K562 (cell line): ENCODE measurements around the gene TCTN3. TPM values are rescaled to one million over a fixed set of nuclear protein-coding genes. Genes with fewer than 3 reads are reported as not detected.
A peak's percentile ranks its signal among the peaks of the same experiment; 100 is the strongest.

Source experiments
- ATAC-seq: fragments of 200-7000 bp; cut with Tn5 transposase; 3 replicates; pipeline ENCODE4 v1.9.1; 2020; ENCODE audit warnings: moderate library complexity
- BruUV-seq: library from RNA; stranded (reverse); fragments of 400-500 nt; replicated peaks from 2 replicates; lab custom pipeline; 2021; lab: Mats Ljungman, UMichigan
- CTCF ChIA-PET: fragments of 300-600 bp; formaldehyde crosslinking; extraction: SDS; loops from one replicate; lab custom pipeline; 2021; ENCODE audit warnings: low intra/inter-chr PET ratio; lab: Yijun Ruan, JAX
- POLR2A ChIA-PET: fragments of 300-600, 350-650 bp; sonication (Branson Sonifier 250); formaldehyde crosslinking; extraction: SDS; loops from one replicate; lab custom pipeline; 2021; ENCODE audit warnings: antibody characterized with exemption, inconsistent platforms; lab: Yijun Ruan, JAX
- DNase-seq, 4 experiments: peaks; one replicate each; pipeline versions ENCODE4 v3.0.0 to v3.0.0-alpha.2; 2011 to 2018; ENCODE audit warnings: low spot score in 3 of 4, mixed read lengths in 3 of 4; ENCODE audit errors: extremely low read depth in 1 of 4
- FAIRE-seq: peaks from 2 replicates; lab custom pipeline; 2011; peaks lifted over from hg19 to GRCh38; lab: Jason Lieb, UNC
- H2AFZ ChIP-seq: 2 replicates; pipeline ENCODE4 v1.6.0; 2011; ENCODE audit warnings: low read depth, low read length, control low read depth, inconsistent platforms
- H3K27ac ChIP-seq: fragments of 200-600 bp; 3 replicates; pipeline ENCODE4 v1.8.0; 2011; ENCODE audit warnings: low read depth, mild to moderate bottlenecking, control low read depth, inconsistent platforms, low read length, moderate library complexity, mixed read lengths; ENCODE audit errors: extremely low read depth
- H3K27me3 ChIP-seq, 2 experiments: fragments of 300-600 bp in 1 of 2; 2 replicates in 1 of 2; 3 replicates in 1 of 2; pipeline versions ENCODE4 v1.6.0 to v1.8.0; 2011; ENCODE audit warnings: inconsistent platforms in 2 of 2, low read length in 2 of 2, mild to moderate bottlenecking in 1 of 2, mixed read lengths in 1 of 2, moderate library complexity in 1 of 2; ENCODE audit not compliant: control insufficient read depth in 2 of 2, insufficient read depth in 2 of 2
- H3K36me3 ChIP-seq: fragments of 300-600 bp; 3 replicates; pipeline ENCODE4 v1.8.0; 2011; ENCODE audit warnings: mild to moderate bottlenecking, low read length, inconsistent platforms; ENCODE audit not compliant: control insufficient read depth, insufficient read depth
- H3K4me1 ChIP-seq, 2 experiments: fragments of 200-600 bp in 1 of 2; replicated peaks in 1 of 2; 2 replicates in 1 of 2; 3 replicates in 1 of 2; pipeline versions ENCODE4 v1.5.1 to v1.8.0; 2011; ENCODE audit warnings: inconsistent platforms in 2 of 2, low read length in 2 of 2, mild to moderate bottlenecking in 1 of 2, mixed read lengths in 1 of 2, moderate library complexity in 1 of 2; ENCODE audit not compliant: control insufficient read depth in 2 of 2, insufficient read depth in 2 of 2
- H3K4me2 ChIP-seq: 2 replicates; pipeline ENCODE4 v1.6.1; 2011; ENCODE audit warnings: low read length, control low read depth, inconsistent platforms, mixed read lengths; ENCODE audit not compliant: insufficient read depth
- H3K4me3 ChIP-seq: fragments of 200-600 bp; sonication (generic), shearing (Covaris generic); 2 replicates; pipeline ENCODE4 v1.5.1; 2016; ENCODE audit warnings: control low read depth, inconsistent platforms
- H3K79me2 ChIP-seq: fragments of 200-600 bp; 3 replicates; pipeline ENCODE4 v1.8.0; 2011; ENCODE audit warnings: low read length, inconsistent platforms; ENCODE audit not compliant: control insufficient read depth, insufficient read depth
- H3K9ac ChIP-seq, 2 experiments: 2 replicates each; pipeline versions ENCODE4 v1.6.0 to v1.6.1; 2011; ENCODE audit warnings: low read depth in 2 of 2, low read length in 2 of 2, control low read depth in 1 of 2, inconsistent platforms in 1 of 2, mild to moderate bottlenecking in 1 of 2, mixed read lengths in 1 of 2; ENCODE audit not compliant: insufficient read depth in 1 of 2
- H3K9me1 ChIP-seq: one replicate; pipeline ENCODE4 v1.6.0; 2011; ENCODE audit warnings: inconsistent platforms, mild to moderate bottlenecking, low read length, moderate library complexity; ENCODE audit not compliant: control insufficient read depth, insufficient read depth
- H3K9me3 ChIP-seq: replicated peaks from 2 replicates; pipeline ENCODE4 v1.5.1; 2011; ENCODE audit warnings: low read depth, low read length, inconsistent platforms; ENCODE audit not compliant: control insufficient read depth, insufficient read depth
- H4K20me1 ChIP-seq: replicated peaks from 2 replicates; pipeline ENCODE4 v1.6.1; 2011; ENCODE audit warnings: low read length, inconsistent platforms, mixed read lengths; ENCODE audit not compliant: control insufficient read depth, insufficient read depth
- ADNP ChIP-seq: fragments of 200-800 bp; sonication (Bioruptor generic); IDR thresholded peaks from 2 replicates; pipeline ENCODE4 v1.6.1; 2016; ENCODE audit warnings: missing genetic modification characterization, missing compliant biosample characterization
- CEBPB ChIP-seq: fragments of 450-650 bp; IDR thresholded peaks from 2 replicates; pipeline ENCODE4 v1.6.1; 2016; ENCODE audit warnings: missing genetic modification characterization, missing compliant biosample characterization
- DDX20 ChIP-seq: fragments of 450-650 bp; IDR thresholded peaks from 2 replicates; pipeline ENCODE4 v1.6.1; 2016; ENCODE audit warnings: missing genetic modification characterization, low read depth, mild to moderate bottlenecking, missing compliant biosample characterization, moderate library complexity
- ETS1 ChIP-seq: conservative IDR thresholded peaks from 2 replicates; pipeline ENCODE4 v1.6.1; 2011; ENCODE audit warnings: low read depth, mild to moderate bottlenecking, low read length; ENCODE audit not compliant: control insufficient read depth
- FOSL1 ChIP-seq: fragments of 200-800 bp; sonication (Bioruptor generic); conservative IDR thresholded peaks from 2 replicates; pipeline ENCODE4 v1.6.1; 2016; ENCODE audit warnings: missing genetic modification characterization, missing compliant biosample characterization
- FUS ChIP-seq: fragments of 200-400 bp; formaldehyde crosslinking; optimal IDR thresholded peaks from 2 replicates; pipeline ENCODE3; 2017; ENCODE audit warnings: low read depth, low read length
- HNRNPUL1 ChIP-seq: fragments of 200-400 bp; formaldehyde crosslinking; IDR thresholded peaks from 2 replicates; pipeline ENCODE4 v1.6.1; 2017; ENCODE audit warnings: low read length
- PHF20 ChIP-seq: fragments of 450-650 bp; IDR thresholded peaks from 2 replicates; pipeline ENCODE4 v1.6.1; 2018; ENCODE audit not compliant: partially characterized antibody
- PML ChIP-seq: IDR thresholded peaks from 2 replicates; pipeline ENCODE4 v1.6.1; 2012; ENCODE audit warnings: low read length, inconsistent platforms
- POLR2H ChIP-seq: IDR thresholded peaks from 2 replicates; pipeline ENCODE4 v1.6.1; 2016; ENCODE audit warnings: missing genetic modification characterization, low read depth, mild to moderate bottlenecking, control low read depth, missing compliant biosample characterization, moderate library complexity
- THRAP3 ChIP-seq: fragments of 450-650 bp; IDR thresholded peaks from 2 replicates; pipeline ENCODE4 v1.6.1; 2016; ENCODE audit warnings: mild to moderate bottlenecking, inconsistent platforms, borderline replicate concordance
- ZC3H4 ChIP-seq: sonication (generic); formaldehyde crosslinking; IDR thresholded peaks from 2 replicates; pipeline ENCODE4 v1.9.0; 2021; ENCODE audit warnings: missing genetic modification reagents, borderline replicate concordance
- ZNF133 ChIP-seq: fragments of 250-450 bp; sonication (Bioruptor Pico); IDR thresholded peaks from 2 replicates; pipeline ENCODE4 v1.4.0; 2020; ENCODE audit warnings: mild to moderate bottlenecking
- WGBS: fragments of 100-300 bp; shearing (Covaris generic); methylation state at CpG from one replicate; pipeline ENCODE4 v1.1.6; 2016; ENCODE audit warnings: low coverage, mixed read lengths; ENCODE audit not compliant: insufficient coverage; ENCODE audit errors: missing lambda C conversion rate; 5-methylcytosine and 5-hydroxymethylcytosine counted together
- in situ Hi-C: fragments of 300-500 bp; cut with MboI; formaldehyde crosslinking; loops from 4 replicates; pipeline ENCODE4 v1.15.0; 2018; ENCODE audit warnings: inconsistent platforms, mixed read lengths
- intact Hi-C: fragments of 100-400 bp; cut with micrococcal nuclease; formaldehyde crosslinking; loops from 2 replicates; pipeline ENCODE4 v1.14.2; 2022
- polyA plus RNA-seq, 8 experiments: library from polyadenylated mRNA; depleted of rRNA in 4 of 8; stranded (reverse) in 5 of 8; unstranded in 3 of 8; fragments of >200 nt; fragmentation: Nextera tagmentation in 2 of 8; fragmentation: Illumina TruSeq in 1 of 8; extraction: Ambion mirVana in 2 of 8; extraction: Trizol in 1 of 8; gene quantifications; 2 replicates each; pipeline versions ENCODE4 v1.2.1 to v1.2.3, GENCODE V29; 2011 to 2014; ENCODE audit warnings: inconsistent platforms in 1 of 8, missing spikeins in 1 of 8
- total RNA-seq, 7 experiments: library from RNA; depleted of rRNA in 6 of 7; stranded (reverse); fragments of >200 nt in 6 of 7; fragmentation: Illumina TruSeq in 2 of 7; extraction: Trizol in 2 of 7; gene quantifications; 2 replicates each; pipeline versions ENCODE4 v1.2.1 to v1.2.3, GENCODE V29; 2011 to 2021; ENCODE audit warnings: low replicate concordance in 1 of 7
- TF ChIP-seq, protein P1 (sequence below), 2 experiments: fragments of 150-350 bp in 1 of 2; IDR thresholded peaks; 2 replicates each; pipeline ENCODE4 v1.6.1; 2012 to 2016; ENCODE audit warnings: low read depth in 2 of 2, low read length in 2 of 2, mild to moderate bottlenecking in 1 of 2, moderate library complexity in 1 of 2
- TF ChIP-seq, protein P2 (sequence below): fragments of 450-650 bp; IDR thresholded peaks from 2 replicates; pipeline ENCODE4 v1.7.0; 2016; ENCODE audit warnings: borderline replicate concordance

TCTN3 gene
- total and polyA plus RNA-seq, 9 of the 15 experiments (the other 6 are each of a cell fraction or from before 2014, with no cell fraction given) = 10.4 to 25.8 (median 16.3) TPM

GRCh38 chr10:95741807-95742467 is 48.2 kb upstream of the TCTN3 start (continued):
- TF ChIP-seq, protein P1, sequence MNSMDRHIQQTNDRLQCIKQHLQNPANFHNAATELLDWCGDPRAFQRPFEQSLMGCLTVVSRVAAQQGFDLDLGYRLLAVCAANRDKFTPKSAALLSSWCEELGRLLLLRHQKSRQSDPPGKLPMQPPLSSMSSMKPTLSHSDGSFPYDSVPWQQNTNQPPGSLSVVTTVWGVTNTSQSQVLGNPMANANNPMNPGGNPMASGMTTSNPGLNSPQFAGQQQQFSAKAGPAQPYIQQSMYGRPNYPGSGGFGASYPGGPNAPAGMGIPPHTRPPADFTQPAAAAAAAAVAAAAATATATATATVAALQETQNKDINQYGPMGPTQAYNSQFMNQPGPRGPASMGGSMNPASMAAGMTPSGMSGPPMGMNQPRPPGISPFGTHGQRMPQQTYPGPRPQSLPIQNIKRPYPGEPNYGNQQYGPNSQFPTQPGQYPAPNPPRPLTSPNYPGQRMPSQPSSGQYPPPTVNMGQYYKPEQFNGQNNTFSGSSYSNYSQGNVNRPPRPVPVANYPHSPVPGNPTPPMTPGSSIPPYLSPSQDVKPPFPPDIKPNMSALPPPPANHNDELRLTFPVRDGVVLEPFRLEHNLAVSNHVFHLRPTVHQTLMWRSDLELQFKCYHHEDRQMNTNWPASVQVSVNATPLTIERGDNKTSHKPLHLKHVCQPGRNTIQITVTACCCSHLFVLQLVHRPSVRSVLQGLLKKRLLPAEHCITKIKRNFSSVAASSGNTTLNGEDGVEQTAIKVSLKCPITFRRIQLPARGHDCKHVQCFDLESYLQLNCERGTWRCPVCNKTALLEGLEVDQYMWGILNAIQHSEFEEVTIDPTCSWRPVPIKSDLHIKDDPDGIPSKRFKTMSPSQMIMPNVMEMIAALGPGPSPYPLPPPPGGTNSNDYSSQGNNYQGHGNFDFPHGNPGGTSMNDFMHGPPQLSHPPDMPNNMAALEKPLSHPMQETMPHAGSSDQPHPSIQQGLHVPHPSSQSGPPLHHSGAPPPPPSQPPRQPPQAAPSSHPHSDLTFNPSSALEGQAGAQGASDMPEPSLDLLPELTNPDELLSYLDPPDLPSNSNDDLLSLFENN (IDR thresholded peaks at IDR 0.05; ENCODE audit: low read depth in 2 of 2, low read length in 2 of 2) = peak in 1 of 2 experiments; percentile 63; a peak in 1 of 4 replicates
- peak; percentile 86 for TF ChIP-seq PML

- POLR2A ChIA-PET = no interaction called here
- H3K36me3 ChIP-seq = no peaks in the 10 kb centered on the region
- no peak for FAIRE-seq
- CTCF ChIA-PET = no interaction called here
- no peak overlapping the region for H3K4me3 ChIP-seq
- no TSS peak for BruUV-seq
- no peaks in the 10 kb centered on the region for H3K9me1 ChIP-seq
- H3K4me1 ChIP-seq = no peaks in the 10 kb centered on the region
- intact Hi-C loops (no loop called here), in situ Hi-C loops (no loop called here)
- H3K79me2 ChIP-seq = no peaks in the 10 kb centered on the region
- H3K27me3 ChIP-seq = no peaks in the 10 kb centered on the region
- no peak overlapping the region for H3K27ac ChIP-seq
- no peak overlapping the region for H2AFZ ChIP-seq
- H4K20me1 ChIP-seq = no peaks in the 10 kb centered on the region
- no peaks in the 10 kb centered on the region for H3K9me3 ChIP-seq
- ATAC-seq = no peak
- H3K9ac ChIP-seq = no peak overlapping the region
- no peak overlapping the region for H3K4me2 ChIP-seq
- WGBS = 2% methylated on average over 3 of the region's 3 CpGs
- DNase-seq = no peak
- no peak for TF ChIP-seq POLR2H
- no peak for TF ChIP-seq PHF20
- TF ChIP-seq THRAP3 = no peak
- TF ChIP-seq, protein P2, sequence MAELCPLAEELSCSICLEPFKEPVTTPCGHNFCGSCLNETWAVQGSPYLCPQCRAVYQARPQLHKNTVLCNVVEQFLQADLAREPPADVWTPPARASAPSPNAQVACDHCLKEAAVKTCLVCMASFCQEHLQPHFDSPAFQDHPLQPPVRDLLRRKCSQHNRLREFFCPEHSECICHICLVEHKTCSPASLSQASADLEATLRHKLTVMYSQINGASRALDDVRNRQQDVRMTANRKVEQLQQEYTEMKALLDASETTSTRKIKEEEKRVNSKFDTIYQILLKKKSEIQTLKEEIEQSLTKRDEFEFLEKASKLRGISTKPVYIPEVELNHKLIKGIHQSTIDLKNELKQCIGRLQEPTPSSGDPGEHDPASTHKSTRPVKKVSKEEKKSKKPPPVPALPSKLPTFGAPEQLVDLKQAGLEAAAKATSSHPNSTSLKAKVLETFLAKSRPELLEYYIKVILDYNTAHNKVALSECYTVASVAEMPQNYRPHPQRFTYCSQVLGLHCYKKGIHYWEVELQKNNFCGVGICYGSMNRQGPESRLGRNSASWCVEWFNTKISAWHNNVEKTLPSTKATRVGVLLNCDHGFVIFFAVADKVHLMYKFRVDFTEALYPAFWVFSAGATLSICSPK = no peak
- no peak for TF ChIP-seq DDX20 (tag)
- no peak for TF ChIP-seq HNRNPUL1
- no peak for TF ChIP-seq CEBPB (tag)
- no peak for TF ChIP-seq FOSL1 (tag)
- TF ChIP-seq ETS1 = no peak
- no peak for TF ChIP-seq ZNF133 (CRISPR knock-in tag)
- TF ChIP-seq FUS = no peak
- TF ChIP-seq ADNP (tag) = no peak
- TF ChIP-seq ZC3H4 (CRISPR knock-in tag) = no peak
These were observed 45.3 kb upstream of the TCTN3 start for GRCh38 chr10:95739056-95739455.
